GM18861 (cell line): ENCODE measurements around the gene NR3C2.
A peak's percentile ranks its signal among the peaks of the same experiment; 100 is the strongest.
"Not testable (repeated sequence)": the region's sequence is repeated elsewhere in the genome, so short reads cannot be mapped to it uniquely, and the experiment has no call there.

Experiments used
- ATAC-seq: cut with Tn5 transposase; IDR thresholded peaks from one replicate; pipeline ENCODE4 v1.9.1; 2021; ENCODE audit not compliant: unreplicated experiment

Gene NR3C2

DNA sequence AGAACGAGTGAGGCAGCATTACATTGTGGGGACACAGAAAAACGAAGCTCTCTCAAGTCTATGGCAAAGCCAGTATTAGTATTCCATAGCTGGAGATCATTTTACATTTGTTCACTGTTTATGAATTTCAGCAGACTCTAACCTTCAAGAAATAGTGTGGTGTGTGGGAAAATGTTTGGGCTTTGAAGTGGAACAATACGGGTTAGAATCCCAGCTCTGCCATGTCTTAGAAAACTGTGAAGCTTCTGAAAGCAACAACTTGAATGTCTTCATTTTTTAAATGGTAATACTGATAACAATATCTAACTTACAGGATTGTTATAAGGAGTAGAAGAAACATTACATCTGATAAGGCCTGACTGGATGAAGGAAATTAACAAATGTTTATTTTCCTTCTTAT, 217.7 kb downstream of the NR3C2 start:
- no peak for ATAC-seq

DNA sequence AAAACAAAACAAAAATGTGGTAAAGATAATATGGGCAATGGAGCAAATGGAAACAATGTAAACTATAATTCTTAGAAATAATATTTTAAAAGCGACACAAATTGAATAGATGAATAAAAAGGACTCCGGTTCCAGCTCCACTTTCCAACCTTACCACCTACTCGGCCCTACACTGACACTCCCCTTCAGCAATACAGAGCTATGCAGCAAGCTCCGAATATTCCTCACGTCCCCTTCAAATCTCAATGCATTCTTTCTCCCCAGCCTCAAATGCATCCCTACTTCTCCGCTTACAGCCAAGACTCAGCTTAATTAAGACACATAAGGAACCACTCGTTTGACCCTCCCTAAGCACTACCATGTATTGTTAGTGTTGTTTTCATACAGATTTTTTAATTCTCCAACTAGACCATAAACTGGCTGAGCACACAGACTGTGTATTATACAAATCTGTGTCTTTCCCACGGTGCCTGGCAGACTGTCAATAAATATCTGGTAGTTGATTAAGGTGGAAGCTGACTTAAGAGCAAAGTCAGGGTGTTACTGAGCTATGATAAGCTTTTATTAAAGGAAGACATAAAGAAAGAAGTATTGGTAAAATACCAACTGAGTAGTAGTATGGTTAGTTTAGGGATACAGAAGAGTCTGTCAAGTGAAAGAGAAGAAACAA, 219.1 kb downstream of the NR3C2 start:
- ATAC-seq, result no peak

DNA sequence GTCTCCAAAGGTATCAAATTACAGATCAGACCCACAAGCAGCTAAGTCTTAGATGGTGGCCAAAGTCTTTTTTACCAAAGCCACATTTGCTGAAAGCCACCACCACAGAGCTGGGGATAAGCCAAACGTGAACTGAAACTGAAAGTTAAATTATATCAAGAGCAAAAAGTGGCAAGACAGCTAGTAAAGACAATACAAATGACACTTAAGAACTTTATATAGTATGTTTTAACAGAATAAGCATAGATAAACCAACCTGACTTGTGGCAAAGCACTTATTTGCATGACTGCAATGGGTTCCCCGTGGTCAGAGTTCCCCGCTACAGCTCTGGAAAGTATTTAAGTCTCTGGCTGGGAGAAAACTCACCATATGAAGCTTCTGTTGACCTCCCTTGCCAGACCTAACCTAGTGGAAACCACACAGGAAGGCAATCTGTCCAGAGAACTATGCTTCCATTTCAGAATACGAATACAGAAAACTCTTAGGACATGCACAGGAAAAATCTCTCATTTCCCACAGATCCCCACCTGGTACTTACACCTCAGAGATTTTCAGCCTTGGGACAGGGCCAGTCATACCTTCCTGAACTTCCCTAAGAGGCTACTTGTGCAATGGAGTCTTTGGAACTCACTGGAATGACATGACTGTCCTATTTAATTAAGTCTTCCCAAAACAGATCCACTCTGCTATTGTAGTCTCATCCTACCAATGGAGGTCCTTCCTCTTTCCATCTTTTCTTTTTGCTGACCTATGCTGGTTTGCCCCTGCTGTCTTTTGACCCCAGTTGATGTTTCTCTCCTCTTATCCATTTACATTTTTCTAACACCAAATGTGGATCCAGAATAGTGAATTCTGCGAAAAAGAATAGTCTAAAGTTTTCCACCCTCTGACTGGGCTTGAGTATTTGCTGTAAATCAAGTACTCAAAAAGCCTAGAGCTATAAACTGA, 225.1 kb downstream of the NR3C2 start:
- peak; percentile 95 for ATAC-seq

- no peak for ATAC-seq
Measured at GRCh38 chr4:148216321-148216720, 225.9 kb downstream of the NR3C2 start.

GRCh38 chr4:148215202-148215601, 227.0 kb downstream of the NR3C2 start:
- ATAC-seq, result no peak

GRCh38 chr4:148214529-148215166, 227.6 kb downstream of the NR3C2 start:
- ATAC-seq, result no peak

DNA sequence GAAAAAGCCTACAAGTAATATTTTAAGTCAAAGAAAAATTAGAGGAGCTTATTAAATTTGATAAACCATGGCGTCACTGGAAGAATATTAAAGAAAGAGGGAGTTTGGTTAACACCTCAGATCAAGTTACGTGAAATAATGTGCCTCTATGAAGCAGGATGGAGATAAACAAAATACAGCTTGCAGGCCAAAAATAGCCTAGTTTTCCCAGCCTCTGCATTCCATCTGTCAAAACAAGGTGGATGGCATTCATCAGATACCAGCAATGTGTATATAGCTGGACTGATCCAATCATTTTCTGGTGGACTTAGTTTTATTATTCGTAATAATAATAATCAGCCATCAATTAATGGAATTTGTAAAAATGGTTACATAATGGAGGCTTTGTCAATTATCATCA, 230.7 kb downstream of the NR3C2 start:
- no peak for ATAC-seq

GRCh38 chr4:148210661-148211060, 231.6 kb downstream of the NR3C2 start:
- ATAC-seq, result peak; percentile 60

- ATAC-seq, result no peak
Measured at GRCh38 chr4:148207068-148207467, 235.1 kb downstream of the NR3C2 start.

GRCh38 chr4:148205476-148205875, 236.7 kb downstream of the NR3C2 start:
- no peak for ATAC-seq

GRCh38 chr4:148204892-148205291, 237.3 kb downstream of the NR3C2 start:
- no peak for ATAC-seq

- ATAC-seq, result no peak
Measured at GRCh38 chr4:148204171-148204570, 238.0 kb downstream of the NR3C2 start.

DNA sequence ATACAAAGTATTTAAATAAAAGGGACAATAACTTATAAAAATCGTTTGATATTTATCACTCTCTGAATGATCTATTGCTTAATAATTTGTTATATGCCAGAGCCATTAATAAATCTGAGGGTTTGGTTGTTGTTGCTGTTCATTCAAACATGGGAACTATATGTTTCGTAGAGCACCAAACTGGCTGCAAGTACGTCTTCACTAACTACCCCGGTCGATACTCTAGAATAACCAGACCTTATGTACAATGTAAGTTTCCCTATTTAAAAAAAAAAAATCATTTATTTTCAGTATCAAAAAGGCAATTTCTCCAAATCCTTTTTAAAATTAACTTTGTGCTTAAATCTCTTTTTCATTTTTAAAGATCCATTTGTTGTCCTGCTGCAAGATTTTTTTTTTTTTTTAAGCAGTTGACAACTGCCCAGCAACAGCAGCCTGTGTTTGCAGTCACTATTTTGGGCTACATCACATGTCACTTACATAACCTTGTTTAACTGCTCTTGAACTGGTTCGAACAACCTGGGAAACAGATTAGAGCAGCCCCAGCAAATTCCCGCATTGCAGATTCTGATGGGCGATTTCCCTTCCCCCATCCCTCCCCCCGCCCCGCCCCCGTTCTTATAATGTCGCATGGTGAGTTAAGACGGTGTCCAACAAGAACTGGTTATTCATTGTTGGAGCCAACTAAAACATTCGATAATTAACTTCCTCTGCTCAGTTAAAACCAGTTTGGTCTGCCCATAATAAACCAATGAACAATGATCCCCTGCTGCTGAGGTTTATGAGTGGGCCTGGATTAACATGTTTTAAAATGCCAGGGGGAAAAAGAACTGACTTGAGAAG, 238.9 kb downstream of the NR3C2 start:
- no peak for ATAC-seq

- no peak for ATAC-seq
Measured at GRCh38 chr4:148200960-148201359, 241.3 kb downstream of the NR3C2 start.

GRCh38 chr4:148196164-148196563, 246.1 kb downstream of the NR3C2 start:
- no peak for ATAC-seq

GRCh38 chr4:148192526-148192925, 249.7 kb downstream of the NR3C2 start:
- ATAC-seq, result no peak

- ATAC-seq, result not testable (repeated sequence)
Measured at GRCh38 chr4:148187454-148188222, 254.6 kb downstream of the NR3C2 start.

DNA sequence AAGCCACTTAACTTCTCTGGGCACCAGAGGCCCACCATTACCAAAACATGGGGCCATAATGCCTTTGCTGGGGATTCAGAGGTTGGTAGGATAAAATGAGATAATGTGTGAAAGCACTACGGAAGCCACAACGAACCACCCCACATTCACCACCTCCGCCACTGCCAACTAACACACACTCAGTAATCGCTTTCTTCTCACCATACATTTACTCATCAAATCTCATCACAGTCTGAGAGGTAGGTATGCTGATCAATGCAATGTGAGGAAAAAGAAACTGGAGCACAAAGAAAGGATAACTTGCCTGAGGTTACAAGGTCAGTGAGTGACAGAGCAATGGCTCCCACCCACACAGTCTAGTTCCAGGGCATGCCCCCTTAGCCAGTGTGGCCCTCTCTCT, 257.3 kb downstream of the NR3C2 start:
- no peak for ATAC-seq

- no peak for ATAC-seq
Measured at GRCh38 chr4:148182230-148182911, 259.8 kb downstream of the NR3C2 start.
